Middle frontal gyrus (tissue), 1 donor: ENCODE results near the gene NRTN.
"Not testable (repeated sequence)": the region's sequence is repeated elsewhere in the genome, so short reads cannot be mapped to it uniquely, and the experiment has no call there.

Experiments
- DNase-seq: peaks from one replicate; pipeline ENCODE4 v3.0.0-alpha.2; 2015; ENCODE audit warnings: low spot score; ENCODE audit errors: extremely low spot score

Gene NRTN

GRCh38 chr19:5832527-5833216 is 27.8 kb downstream of the NRTN start:
- no peak for DNase-seq

DNA sequence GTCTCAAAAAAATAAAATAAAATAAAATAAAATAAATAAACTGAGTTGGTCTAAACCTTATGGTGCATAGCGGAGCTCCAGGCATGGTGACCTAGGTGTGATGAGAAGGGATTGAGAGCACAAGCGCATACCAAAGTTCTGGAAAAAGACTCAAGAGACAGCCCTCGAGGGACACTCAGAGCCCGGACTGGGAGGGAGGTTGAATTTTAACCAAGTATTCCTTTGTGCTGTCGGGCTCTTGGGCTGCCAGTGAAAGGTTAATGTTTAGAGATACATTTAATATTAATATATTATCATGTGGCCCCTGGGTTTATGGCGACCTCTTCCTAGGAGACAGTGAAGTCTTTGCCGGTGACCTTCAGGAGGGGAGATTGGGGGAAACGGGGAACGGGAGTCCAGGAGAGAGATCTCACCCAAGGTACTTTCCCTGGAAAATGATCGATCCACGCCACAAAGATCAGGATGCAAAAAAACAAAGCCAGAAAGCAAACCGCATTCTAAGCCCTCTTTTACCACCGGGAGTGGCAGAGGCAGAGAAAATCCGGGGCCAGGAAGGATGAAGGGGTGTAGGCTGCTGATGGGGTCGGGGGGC is 33.0 kb downstream of the NRTN start:
- DNase-seq, result no peak

GRCh38 chr19:5838353-5839064 is 33.6 kb downstream of the NRTN start:
- no peak for DNase-seq

DNA sequence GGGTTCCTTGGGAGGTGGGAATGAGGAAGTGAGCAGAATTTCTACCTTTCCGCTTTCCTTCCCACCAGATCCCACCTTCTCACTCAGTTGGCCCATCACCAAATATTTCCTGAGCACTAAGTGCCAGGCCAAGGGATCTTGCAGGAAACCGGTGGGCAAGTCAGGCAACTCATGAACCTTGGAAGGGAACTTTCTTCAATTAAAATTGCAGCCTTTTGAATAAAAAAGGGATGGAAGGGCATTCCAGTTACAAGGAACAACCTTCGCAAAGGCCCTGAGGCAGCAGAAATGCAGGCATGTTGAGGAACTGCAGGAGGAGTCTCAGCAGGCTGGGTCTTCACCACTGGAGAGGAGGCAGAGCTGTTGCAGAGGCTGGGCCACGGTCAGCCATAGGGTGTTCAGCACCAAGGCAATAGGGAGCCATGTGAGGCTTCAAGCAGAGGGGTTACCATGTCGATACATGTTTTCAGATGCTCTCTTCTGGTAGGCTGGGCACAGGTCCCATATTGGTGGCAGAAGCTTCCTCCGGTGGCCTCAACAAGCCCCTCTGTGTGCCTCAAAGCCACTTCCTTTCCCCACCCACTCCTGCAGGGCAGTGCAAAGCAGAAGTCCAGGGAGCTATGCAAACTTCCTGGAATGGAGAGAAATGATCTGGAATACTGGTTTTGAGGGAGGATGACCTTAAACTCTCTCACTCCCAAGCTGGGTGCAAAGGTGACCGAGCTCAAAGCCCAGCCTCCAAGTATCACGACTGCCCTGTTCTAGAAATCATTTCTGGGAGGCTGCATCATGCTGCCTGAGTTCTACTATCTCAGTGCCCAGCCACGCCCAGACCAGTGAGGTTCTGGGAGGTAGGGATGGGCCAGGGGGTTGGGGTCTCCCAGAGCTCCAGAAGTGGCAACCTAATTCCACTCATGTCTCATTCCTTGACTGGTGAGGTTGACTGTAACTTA is 34.5 kb downstream of the NRTN start, which contains the start of gene FUT6:
Gene FUT6, minus strand, starts transcription at position 638 of the 953 bp plus-strand sequence. CDS start 7,135 bp downstream, outside the sequence.
- no peak for DNase-seq

GRCh38 chr19:5841735-5842111 is 36.9 kb downstream of the NRTN start:
- DNase-seq, result not testable (repeated sequence)

GRCh38 chr19:5843295-5843927 is 38.5 kb downstream of the NRTN start:
- DNase-seq, result no peak

GRCh38 chr19:5844456-5845433 is 39.9 kb downstream of the NRTN start:
- DNase-seq, result no peak

DNA sequence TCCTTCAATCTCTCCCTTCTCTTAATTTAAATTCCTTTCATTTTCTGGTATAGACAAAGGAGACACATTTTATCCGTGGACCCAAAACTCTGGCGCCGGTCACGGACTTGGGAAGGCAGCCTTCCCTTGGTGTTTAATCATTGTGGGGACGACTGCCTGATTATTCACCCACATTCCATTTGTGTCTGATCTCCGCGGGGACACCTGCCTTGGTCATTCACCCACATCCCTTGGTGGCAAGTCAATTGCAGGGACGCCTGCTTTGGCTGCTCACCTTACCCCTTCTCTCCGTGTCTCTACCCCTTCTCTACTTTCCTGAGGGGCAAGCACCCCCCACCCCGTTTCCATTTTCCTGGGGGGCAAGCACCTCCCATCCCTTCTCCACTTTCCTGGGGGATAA is 43.0 kb downstream of the NRTN start:
- DNase-seq, result not testable (repeated sequence)

DNA sequence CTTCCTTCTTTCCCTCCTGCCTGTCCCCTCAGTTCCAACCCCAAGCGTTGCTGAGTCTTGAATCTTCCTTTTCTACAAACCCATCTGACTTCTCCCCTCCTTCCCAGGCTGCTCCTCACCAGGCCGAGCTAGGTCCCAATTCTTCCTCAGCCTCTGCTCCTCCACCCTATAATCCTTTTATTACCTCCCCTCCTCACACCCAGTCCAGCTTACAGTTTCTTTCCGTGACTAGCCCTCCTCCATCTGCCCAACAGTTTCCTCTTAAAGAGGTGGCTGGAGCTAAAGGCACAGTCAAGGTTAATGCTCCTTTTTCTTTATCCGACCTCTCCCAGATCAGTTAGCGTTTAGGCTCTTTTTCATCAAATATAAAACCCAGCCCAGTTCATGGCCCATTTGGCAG is 43.8 kb downstream of the NRTN start:
- DNase-seq, result not testable (repeated sequence)

GRCh38 chr19:5850189-5850588 is 45.3 kb downstream of the NRTN start:
- DNase-seq, result no peak

GRCh38 chr19:5850743-5851293 is 46.0 kb downstream of the NRTN start:
- no peak for DNase-seq

GRCh38 chr19:5851302-5851701 is 46.4 kb downstream of the NRTN start, which contains the start of gene FUT3:
Gene FUT3, minus strand, starts transcription at chr19:5851449.
- DNase-seq, result no peak

DNA sequence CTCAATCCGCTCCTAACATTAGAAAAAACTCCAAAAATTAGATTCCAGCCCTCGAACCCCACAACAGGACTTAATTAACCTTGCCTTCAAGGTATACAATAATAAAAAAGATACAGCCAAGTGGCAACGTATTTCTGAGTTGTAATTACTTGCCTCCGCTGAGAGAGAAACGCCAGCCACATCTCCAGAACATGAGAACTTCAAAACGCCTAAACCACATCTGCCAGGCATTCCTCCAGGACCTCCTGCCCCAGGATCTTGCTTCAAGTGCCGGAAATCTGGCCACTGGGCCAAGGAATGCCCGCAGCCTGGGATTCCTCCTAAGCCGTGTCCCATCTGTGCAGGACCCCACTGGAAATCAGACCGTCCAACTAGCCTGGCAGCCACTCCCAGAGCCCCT is 49.3 kb downstream of the NRTN start:
- not testable (repeated sequence) for DNase-seq

DNA sequence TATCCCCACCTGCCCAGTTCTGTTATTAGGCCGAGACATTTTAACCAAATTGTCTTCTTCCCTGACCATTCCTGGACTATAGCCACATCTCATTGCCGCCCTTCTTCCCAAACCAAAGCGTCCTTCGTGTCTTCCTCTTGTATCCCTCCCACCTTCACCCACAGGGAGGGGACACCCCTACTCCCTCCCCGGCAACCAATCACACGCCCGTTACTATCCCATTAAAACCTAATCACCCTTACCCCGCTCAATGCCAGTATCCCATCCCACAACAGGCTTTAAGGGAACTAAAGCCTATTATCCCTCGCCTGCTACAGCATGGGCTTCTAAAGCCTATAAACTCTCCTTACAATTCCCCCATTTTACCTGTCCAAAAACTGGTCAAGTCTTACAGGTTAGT is 50.3 kb downstream of the NRTN start:
- DNase-seq, result not testable (repeated sequence)

DNA sequence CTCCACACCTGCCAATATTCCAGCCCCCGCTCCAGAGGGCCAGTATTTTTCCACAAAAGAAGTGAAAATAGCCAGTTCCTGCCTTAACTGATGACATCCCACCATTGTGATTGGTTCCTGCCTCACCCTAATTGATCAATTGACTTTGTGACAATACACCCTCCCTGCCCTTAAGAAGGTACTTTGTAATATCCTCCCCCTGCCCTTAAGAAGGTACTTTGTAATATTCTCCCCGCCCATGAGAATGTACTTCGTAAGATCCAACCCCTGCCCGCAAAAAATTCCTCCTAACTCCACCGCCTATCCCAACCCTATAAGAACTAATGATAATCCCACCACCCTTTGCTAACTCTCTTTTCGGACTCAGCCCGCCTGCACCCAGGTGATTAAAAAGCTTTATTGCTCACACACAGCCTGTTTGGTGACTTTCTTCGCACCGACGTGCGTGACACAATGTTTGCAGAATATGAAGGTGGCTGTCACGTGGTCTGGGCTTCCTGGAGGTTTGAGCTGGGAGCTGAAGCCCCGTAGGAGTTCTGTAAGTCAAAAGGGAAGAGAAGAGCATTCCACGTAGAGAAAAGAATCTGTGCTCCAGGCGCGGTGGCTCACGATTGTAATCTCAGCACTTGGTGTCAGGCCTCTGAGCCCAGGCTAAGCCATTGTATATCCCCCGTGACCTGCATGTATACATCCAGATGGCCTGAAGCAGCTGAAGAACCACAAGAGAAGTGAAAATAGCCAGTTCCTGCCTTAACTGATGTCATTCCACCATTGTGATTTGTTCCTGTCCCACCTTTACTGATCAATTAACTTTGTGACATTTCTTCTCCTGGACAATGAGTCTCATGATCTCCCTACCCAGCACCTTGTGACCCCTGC is 52.6 kb downstream of the NRTN start:
- no peak for DNase-seq

DNA sequence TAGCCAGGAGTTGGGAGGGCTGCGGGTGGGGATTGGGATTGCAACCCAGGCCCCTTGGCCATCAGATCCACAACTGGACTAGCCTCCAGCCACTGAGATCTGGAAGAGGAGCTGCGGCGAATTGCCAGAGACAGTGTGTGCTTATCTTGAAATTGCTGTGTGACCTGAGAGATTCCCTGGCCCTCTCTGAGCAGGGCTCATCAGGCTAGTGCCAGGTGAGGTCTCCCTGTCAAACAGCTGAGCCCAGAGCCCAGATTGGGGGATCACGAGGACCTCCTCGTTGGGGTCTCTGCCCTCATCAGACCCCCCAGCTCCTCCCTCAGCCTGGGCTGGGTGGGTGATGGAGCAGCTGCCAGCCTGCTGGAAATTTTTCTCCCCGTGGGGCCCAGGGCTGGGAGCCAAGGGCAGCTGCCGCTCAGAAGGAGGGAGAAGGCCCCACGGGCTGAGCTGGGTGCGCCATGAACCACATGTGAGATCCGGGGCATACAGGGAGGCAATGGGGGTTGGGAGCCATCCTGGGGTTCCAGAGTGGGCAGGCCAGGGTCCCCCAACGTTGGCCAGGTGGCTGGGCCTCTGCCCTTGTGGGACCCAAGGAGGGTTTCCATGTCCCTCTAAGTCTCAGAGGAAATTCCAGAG is 58.3 kb downstream of the NRTN start:
- no peak for DNase-seq

GRCh38 chr19:5864013-5864720 is 59.3 kb downstream of the NRTN start:
- DNase-seq, result no peak
